ENCODE data around the gene PRKAR2A. TPM values are rescaled to one million over a fixed set of nuclear protein-coding genes. Genes with fewer than 3 reads are reported as not detected.
"Not testable (repeated sequence)": the region's sequence is repeated elsewhere in the genome, so short reads cannot be mapped to it uniquely, and the experiment has no call there.

PRKAR2A gene
- total RNA-seq, 2 donors from 2014 or later, result 49.6 to 69.6 TPM

- DNase-seq (ENCODE audit: low spot score), result peak; percentile 95
- intact Hi-C loops (cut with DNase I), result loop anchor here in 1 of 2 donors (5.0 kb wide), 1 partner anchor 1532 kb away; no protein-coding TSS in a partner anchor
Observed at GRCh38 chr3:48739955-48740823, 107.5 kb downstream of the PRKAR2A start.

- intact Hi-C loops (cut with DNase I), result loop anchor here in 1 of 2 donors (5.0 kb wide), 1 partner anchor 1533 kb away; no protein-coding TSS in a partner anchor
- no peak for DNase-seq (ENCODE audit: low spot score)
Observed at GRCh38 chr3:48739617-48739954, 108.1 kb downstream of the PRKAR2A start.

- intact Hi-C loops (cut with DNase I), result loop anchor here in 1 of 2 donors (5.0 kb wide), 1 partner anchor 1533 kb away; no protein-coding TSS in a partner anchor
- DNase-seq (ENCODE audit: low spot score), result peak; percentile 43
Observed at GRCh38 chr3:48738926-48739616, 108.6 kb downstream of the PRKAR2A start.

- intact Hi-C loops (cut with DNase I), result loop anchor here in 1 of 2 donors (5.0 kb wide), 1 partner anchor 1534 kb away; no protein-coding TSS in a partner anchor
Observed at GRCh38 chr3:48738144-48738536, 109.5 kb downstream of the PRKAR2A start.

GRCh38 chr3:48735075-48735767 is 112.5 kb downstream of the PRKAR2A start:
- DNase-seq (ENCODE audit: low spot score), result peak; percentile 26
- intact Hi-C loops (cut with DNase I), result loop anchor here in 1 of 2 donors (5.0 kb wide), 1 partner anchor 1537 kb away; no protein-coding TSS in a partner anchor

More at GRCh38 chr3:48738144-48738536, 109.5 kb downstream of the PRKAR2A start:
- no peak for DNase-seq (ENCODE audit: low spot score)

GRCh38 chr3:48734541-48734940 is 113.1 kb downstream of the PRKAR2A start:
- intact Hi-C loops (cut with DNase I), result not testable (repeated sequence)
- DNase-seq (ENCODE audit: low spot score), result peak; percentile 6

GRCh38 chr3:48733752-48734518 is 113.7 kb downstream of the PRKAR2A start:
- intact Hi-C loops (cut with DNase I), result not testable (repeated sequence)
- peak; percentile 34 for DNase-seq (ENCODE audit: low spot score)

- intact Hi-C loops (cut with DNase I), result no loop called here
- DNase-seq (ENCODE audit: low spot score), result peak; percentile 37
Observed at GRCh38 chr3:48727511-48727910, 120.2 kb downstream of the PRKAR2A start.

- intact Hi-C loops (cut with DNase I), result not testable (repeated sequence)
- DNase-seq (ENCODE audit: low spot score), result peak; percentile 10
Observed at GRCh38 chr3:48725185-48725855, 122.4 kb downstream of the PRKAR2A start.

- intact Hi-C loops (cut with DNase I), result no loop called here
- DNase-seq (ENCODE audit: low spot score), result peak; percentile 42
Observed at GRCh38 chr3:48723725-48724124, 123.9 kb downstream of the PRKAR2A start.

- intact Hi-C loops (cut with DNase I); DNase-seq (ENCODE audit: low spot score): not testable (repeated sequence)
Observed at GRCh38 chr3:48723293-48723692, 124.4 kb downstream of the PRKAR2A start.

- DNase-seq (ENCODE audit: low spot score), result peak; percentile 100
- intact Hi-C loops (cut with DNase I), result loop anchor here in 1 of 2 donors (5.0 kb wide), 1 partner anchor 940 kb away; no protein-coding TSS in a partner anchor
Observed at GRCh38 chr3:48716982-48717746, 130.5 kb downstream of the PRKAR2A start, which contains the start of gene IP6K2. TSS of gene IP6K2 (minus strand) at chr3:48717221. CDS start at chr3:48695291, 21,930 bp downstream.

- peak; percentile 70 for DNase-seq (ENCODE audit: low spot score)
- intact Hi-C loops (cut with DNase I), result loop anchor here in 1 of 2 donors (5.0 kb wide), 1 partner anchor 939 kb away; no protein-coding TSS in a partner anchor
Observed at GRCh38 chr3:48716508-48716981, 131.1 kb downstream of the PRKAR2A start.

GRCh38 chr3:48715174-48715800 is 132.4 kb downstream of the PRKAR2A start:
- peak; percentile 2 for DNase-seq (ENCODE audit: low spot score)
- intact Hi-C loops (cut with DNase I), result loop anchor here in 1 of 2 donors (5.0 kb wide), 1 partner anchor 938 kb away; no protein-coding TSS in a partner anchor

- DNase-seq (ENCODE audit: low spot score), result peak; percentile 17
- intact Hi-C loops (cut with DNase I), result no loop called here
Observed at GRCh38 chr3:48711727-48712126, 135.9 kb downstream of the PRKAR2A start.

- peak; percentile 32 for DNase-seq (ENCODE audit: low spot score)
- intact Hi-C loops (cut with DNase I), result no loop called here
Observed at GRCh38 chr3:48709051-48709461, 138.6 kb downstream of the PRKAR2A start.
